ENCODE measurements around the gene ECSIT.

The ECSIT gene

GRCh38 chr19:11499220-11499726 is 29.7 kb downstream of the ECSIT start:
- DNase-seq = no peak

GRCh38 chr19:11496391-11497163 is 32.4 kb downstream of the ECSIT start:
- peak in 1 of 2 experiments; percentile 7 for DNase-seq

GRCh38 chr19:11495885-11496284 is 33.0 kb downstream of the ECSIT start:
- no peak for DNase-seq

GRCh38 chr19:11495481-11495880 is 33.5 kb downstream of the ECSIT start:
- no peak for DNase-seq

GRCh38 chr19:11494634-11495285 is 34.2 kb downstream of the ECSIT start:
- DNase-seq = no peak

- no peak for DNase-seq
Observed at GRCh38 chr19:11489378-11489777, 39.6 kb downstream of the ECSIT start.

- no peak for DNase-seq
Observed at GRCh38 chr19:11486661-11487503, 42.1 kb downstream of the ECSIT start.

- DNase-seq = no peak
Observed at GRCh38 chr19:11485245-11485837, 43.6 kb downstream of the ECSIT start.

GRCh38 chr19:11483366-11484111 is 45.4 kb downstream of the ECSIT start:
- no peak for DNase-seq

GRCh38 chr19:11482384-11483050 is 46.4 kb downstream of the ECSIT start:
- peak; percentile 35 to 56 for DNase-seq

GRCh38 chr19:11481534-11482383 is 47.2 kb downstream of the ECSIT start:
- DNase-seq = peak; percentile 14 to 22

- peak; percentile 4 to 9 for DNase-seq
Observed at GRCh38 chr19:11480715-11481533, 48.0 kb downstream of the ECSIT start, which contains the start of gene ELAVL3. ELAVL3 (minus strand) TSS chr19:11481046; CDS start chr19:11480608, 438 bp downstream.

GRCh38 chr19:11479898-11480714 is 48.8 kb downstream of the ECSIT start:
- DNase-seq = no peak

- DNase-seq = no peak
Observed at GRCh38 chr19:11479090-11479897, 49.6 kb downstream of the ECSIT start.

GRCh38 chr19:11478167-11479089 is 50.5 kb downstream of the ECSIT start:
- no peak for DNase-seq

- no peak for DNase-seq
Observed at GRCh38 chr19:11475861-11476260, 53.1 kb downstream of the ECSIT start.

Measured in NCI-H187 (cell line).